Liver (tissue), 9 donors: ENCODE data around the gene PFKFB3. TPM values are rescaled to one million over a fixed set of nuclear protein-coding genes. Genes with fewer than 3 reads are reported as not detected.

Experiments used
- DNase-seq: peaks from one replicate; pipeline ENCODE4 v3.0.0-alpha.2; 2017; ENCODE audit warnings: low spot score
- H3K27ac ChIP-seq, 2 donors: one replicate each; pipeline ENCODE4 v1.7.0; 2013; ENCODE audit warnings: inconsistent platforms in 2 of 2, low read length in 2 of 2, control low read depth in 1 of 2, low read depth in 1 of 2, mild to moderate bottlenecking in 1 of 2
- H3K27me3 ChIP-seq, 4 donors: one replicate each; pipeline versions ENCODE4 v1.6.1 to v1.7.0; 2013; ENCODE audit warnings: low read length in 3 of 4, inconsistent platforms in 1 of 4, mild to moderate bottlenecking in 1 of 4, moderate library complexity in 1 of 4; ENCODE audit not compliant: control insufficient read depth in 4 of 4, insufficient read depth in 4 of 4
- H3K36me3 ChIP-seq, 4 donors: one replicate each; pipeline versions ENCODE4 v1.6.1 to v1.7.0; 2013; ENCODE audit warnings: low read length in 3 of 4, mild to moderate bottlenecking in 3 of 4, low read depth in 1 of 4, moderate library complexity in 1 of 4; ENCODE audit not compliant: control insufficient read depth in 4 of 4, insufficient read depth in 3 of 4
- H3K4me1 ChIP-seq, 4 donors: one replicate each; pipeline versions ENCODE4 v1.6.1 to v1.7.0; 2013; ENCODE audit warnings: low read length in 3 of 4, mild to moderate bottlenecking in 3 of 4, moderate library complexity in 1 of 4; ENCODE audit not compliant: control insufficient read depth in 4 of 4, insufficient read depth in 4 of 4
- H3K4me3 ChIP-seq, 3 donors: one replicate each; pipeline versions ENCODE4 v1.6.1 to v1.7.0; 2013; ENCODE audit warnings: low read length in 3 of 3, control low read depth in 1 of 3, low read depth in 1 of 3, mild to moderate bottlenecking in 1 of 3
- H3K9ac ChIP-seq, 2 donors: one replicate each; pipeline ENCODE4 v1.7.0; 2013; ENCODE audit warnings: low read length in 2 of 2, mild to moderate bottlenecking in 2 of 2, moderate library complexity in 2 of 2, control low read depth in 1 of 2, low read depth in 1 of 2
- H3K9me3 ChIP-seq, 4 donors: one replicate each; pipeline versions ENCODE4 v1.6.1 to v1.7.0; 2013; ENCODE audit warnings: low read length in 3 of 4; ENCODE audit not compliant: control insufficient read depth in 4 of 4
- ATF3 ChIP-seq: IDR thresholded peaks from 2 replicates; pipeline ENCODE4 v1.6.1; 2016; ENCODE audit warnings: antibody characterized with exemption
- CTCF ChIP-seq: fragments of 150-350 bp; IDR thresholded peaks from 2 replicates; pipeline ENCODE4 v1.5.1; 2017; ENCODE audit warnings: improper control_type of control experiment, low read depth, low read length; ENCODE audit not compliant: missing input control
- EGR1 ChIP-seq, 2 donors: IDR thresholded peaks; 2 replicates each; pipeline ENCODE4 v1.6.1; 2016 to 2018; ENCODE audit warnings: antibody characterized with exemption in 2 of 2, low read depth in 2 of 2
- FOXA1 ChIP-seq: IDR thresholded peaks from 2 replicates; pipeline ENCODE4 v1.6.1; 2016; ENCODE audit warnings: antibody characterized with exemption
- FOXA2 ChIP-seq: IDR thresholded peaks from 2 replicates; pipeline ENCODE4 v1.6.1; 2016; ENCODE audit warnings: antibody characterized with exemption
- GABPA ChIP-seq, 2 donors: IDR thresholded peaks in 1 of 2; conservative IDR thresholded peaks in 1 of 2; 2 replicates each; pipeline ENCODE4 v1.6.1; 2016; ENCODE audit warnings: antibody characterized with exemption in 2 of 2, mild to moderate bottlenecking in 1 of 2, moderate library complexity in 1 of 2
- HNF4A ChIP-seq, 2 donors: conservative IDR thresholded peaks; 2 replicates each; pipeline ENCODE4 v1.6.1; 2016; ENCODE audit warnings: antibody characterized with exemption in 2 of 2, mild to moderate bottlenecking in 2 of 2
- HNF4G ChIP-seq: IDR thresholded peaks from 2 replicates; pipeline ENCODE4 v1.6.1; 2016; ENCODE audit warnings: antibody characterized with exemption
- JUND ChIP-seq, 2 donors: IDR thresholded peaks; 2 replicates each; pipeline ENCODE4 v1.6.1; 2016; ENCODE audit warnings: antibody characterized with exemption in 2 of 2
- MAX ChIP-seq: IDR thresholded peaks from 2 replicates; pipeline ENCODE4 v1.6.1; 2016; ENCODE audit warnings: antibody characterized with exemption
- NR2F2 ChIP-seq: IDR thresholded peaks from 2 replicates; pipeline ENCODE4 v1.6.1; 2016; ENCODE audit warnings: antibody characterized with exemption
- RAD21 ChIP-seq, 2 donors: IDR thresholded peaks; 2 replicates each; pipeline ENCODE4 v1.6.1; 2016; ENCODE audit warnings: antibody characterized with exemption in 2 of 2, mild to moderate bottlenecking in 2 of 2
- REST ChIP-seq: IDR thresholded peaks from 2 replicates; pipeline ENCODE4 v1.6.1; 2016; ENCODE audit warnings: antibody characterized with exemption, mild to moderate bottlenecking
- RXRA ChIP-seq, 2 donors: IDR thresholded peaks; 2 replicates each; pipeline ENCODE4 v1.6.1; 2017 to 2018; ENCODE audit warnings: antibody characterized with exemption in 2 of 2, mild to moderate bottlenecking in 1 of 2
- SP1 ChIP-seq: IDR thresholded peaks from 2 replicates; pipeline ENCODE4 v1.6.1; 2018; ENCODE audit warnings: antibody characterized with exemption, mild to moderate bottlenecking
- TAF1 ChIP-seq: conservative IDR thresholded peaks from 2 replicates; pipeline ENCODE4 v1.6.1; 2016; ENCODE audit warnings: antibody characterized with exemption, mild to moderate bottlenecking
- YY1 ChIP-seq: IDR thresholded peaks from 2 replicates; pipeline ENCODE4 v1.6.1; 2016; ENCODE audit warnings: antibody characterized with exemption, mild to moderate bottlenecking
- ZBTB33 ChIP-seq: IDR thresholded peaks from 2 replicates; pipeline ENCODE4 v1.6.1; 2016; ENCODE audit warnings: antibody characterized with exemption
- WGBS: extraction: QIAGEN DNeasy Blood & Tissue Kit; methylation state at CpG from one replicate; pipeline ENCODE4 v1.1.7; 2013; 5-methylcytosine and 5-hydroxymethylcytosine counted together
- polyA plus RNA-seq, 2 donors: library from polyadenylated mRNA; stranded (reverse) in 1 of 2; unstranded in 1 of 2; fragments of 200-250 nt in 1 of 2; fragments of >200 nt in 1 of 2; fragmentation: Nextera tagmentation in 1 of 2; extraction: Ambion mirVana in 1 of 2; gene quantifications; one replicate each; pipeline versions ENCODE4 v1.2.1 to v1.2.3, GENCODE V29; 2013 to 2015
- total RNA-seq, 2 donors: library from RNA; depleted of rRNA; stranded (reverse); fragments of >200 nt; gene quantifications; one replicate each; pipeline ENCODE4 v1.2.3, GENCODE V29; 2014
- donor health status: healthy.
- donor health status: healthy.
- donor health status: healthy.
- donor health status: healthy.
- donor health status: healthy.

The PFKFB3 gene
- total and polyA plus RNA-seq, 4 donors: 1.6 to 9.1 (median 5.8) TPM

- WGBS: 84% methylated on average over 14 of the region's 14 CpGs
- H3K4me1 ChIP-seq: peaks cover 0 to 3% (median under 1%) of the 10 kb centered on the region in 4 donors
- H3K9ac ChIP-seq: no peak overlapping the region
- TF ChIP-seq JUND (IDR thresholded peaks at IDR 0.05) (no peak), FOXA1 (no peak), GABPA (IDR thresholded peaks at IDR 0.05 in 1 of 2, conservative IDR thresholded peaks at IDR 0.05 in 1 of 2) (no peak), EGR1 (IDR thresholded peaks at IDR 0.05; ENCODE audit: low read depth in 2 of 2) (no peak), SP1 (no peak), CTCF (no peak), HNF4G (no peak), FOXA2 (no peak), TAF1 (no peak), YY1 (no peak), ATF3 (no peak), RAD21 (IDR thresholded peaks at IDR 0.05) (no peak), MAX (no peak), REST (no peak), RXRA (IDR thresholded peaks at IDR 0.05) (no peak), ZBTB33 (no peak), HNF4A (conservative IDR thresholded peaks at IDR 0.05) (no peak), NR2F2 (no peak)
- H3K27ac ChIP-seq: peak overlapping the region in 1 of 2 donors; percentile 14
- no peak for DNase-seq
- H3K27me3 ChIP-seq: no peaks in the 10 kb centered on the region
- H3K9me3 ChIP-seq: no peaks in the 10 kb centered on the region
- no peaks in the 10 kb centered on the region for H3K36me3 ChIP-seq
- no peak overlapping the region for H3K4me3 ChIP-seq
These were observed 97.5 kb downstream of the PFKFB3 start for GRCh38 chr10:6300106-6300783.
